GM19099 (cell line): Measurements from ENCODE around the gene ATP6V0E2.

Experiments used
- POLR2A ChIP-seq: IDR thresholded peaks from 3 replicates; pipeline ENCODE4 v1.6.1; 2011; ENCODE audit warnings: low read depth; ENCODE audit not compliant: insufficient read length; ENCODE audit errors: extremely low read depth

ATP6V0E2 gene

DNA sequence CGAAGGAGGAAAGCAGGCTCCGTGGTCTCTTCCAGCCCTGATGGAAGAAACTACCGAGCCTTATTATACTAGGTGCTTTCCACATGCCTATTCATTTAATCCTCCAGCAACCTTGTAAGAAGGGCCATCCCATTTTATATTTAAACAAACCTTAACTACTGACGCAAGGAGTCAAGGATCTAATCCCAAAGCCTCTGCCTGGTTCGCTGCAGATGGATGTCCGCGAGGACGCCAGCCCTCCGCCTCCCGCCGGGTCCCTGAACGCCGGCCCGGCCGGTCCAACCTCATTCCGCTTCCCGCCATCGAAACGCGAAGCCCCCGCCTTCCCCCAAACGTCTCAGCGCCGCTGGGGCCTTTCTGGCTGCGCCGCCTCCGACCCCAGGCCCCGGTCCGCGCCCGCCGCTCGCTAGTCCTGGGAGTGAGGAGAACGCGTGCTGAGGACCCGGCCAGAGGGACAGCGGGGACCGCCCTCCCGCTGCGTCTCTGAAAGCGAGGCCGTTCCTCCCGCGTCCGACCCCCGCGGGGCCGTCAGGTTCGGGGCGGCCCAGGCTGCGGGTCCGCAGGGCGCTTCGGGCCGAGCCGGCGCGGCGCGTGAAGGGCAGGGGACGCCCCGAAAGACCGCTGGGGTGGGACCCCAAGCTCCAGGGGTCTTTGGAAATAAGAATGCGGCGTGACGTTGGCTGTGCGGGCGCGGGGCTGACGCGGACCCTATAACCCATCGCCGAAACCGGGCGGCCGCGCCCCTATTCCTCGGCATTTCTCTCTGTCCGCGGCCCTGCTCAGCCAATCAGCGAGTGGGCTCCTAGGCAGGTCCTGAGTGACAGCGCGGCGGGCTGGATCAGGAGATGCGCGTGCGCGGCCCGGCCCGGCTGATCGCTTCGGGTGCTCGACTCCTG, at the start of gene ATP6V0E2:
Gene ATP6V0E2, plus strand, starts transcription at position 896 of the 896 bp plus-strand sequence. CDS start 97 bp downstream, outside the sequence.
- no peak for TF ChIP-seq POLR2A

GRCh38 chr7:149824301-149824741, 49.4 kb upstream of the ATP6V0E2 start:
- no peak for TF ChIP-seq POLR2A

GRCh38 chr7:149824748-149825566, 48.8 kb upstream of the ATP6V0E2 start:
- no peak for TF ChIP-seq POLR2A

DNA sequence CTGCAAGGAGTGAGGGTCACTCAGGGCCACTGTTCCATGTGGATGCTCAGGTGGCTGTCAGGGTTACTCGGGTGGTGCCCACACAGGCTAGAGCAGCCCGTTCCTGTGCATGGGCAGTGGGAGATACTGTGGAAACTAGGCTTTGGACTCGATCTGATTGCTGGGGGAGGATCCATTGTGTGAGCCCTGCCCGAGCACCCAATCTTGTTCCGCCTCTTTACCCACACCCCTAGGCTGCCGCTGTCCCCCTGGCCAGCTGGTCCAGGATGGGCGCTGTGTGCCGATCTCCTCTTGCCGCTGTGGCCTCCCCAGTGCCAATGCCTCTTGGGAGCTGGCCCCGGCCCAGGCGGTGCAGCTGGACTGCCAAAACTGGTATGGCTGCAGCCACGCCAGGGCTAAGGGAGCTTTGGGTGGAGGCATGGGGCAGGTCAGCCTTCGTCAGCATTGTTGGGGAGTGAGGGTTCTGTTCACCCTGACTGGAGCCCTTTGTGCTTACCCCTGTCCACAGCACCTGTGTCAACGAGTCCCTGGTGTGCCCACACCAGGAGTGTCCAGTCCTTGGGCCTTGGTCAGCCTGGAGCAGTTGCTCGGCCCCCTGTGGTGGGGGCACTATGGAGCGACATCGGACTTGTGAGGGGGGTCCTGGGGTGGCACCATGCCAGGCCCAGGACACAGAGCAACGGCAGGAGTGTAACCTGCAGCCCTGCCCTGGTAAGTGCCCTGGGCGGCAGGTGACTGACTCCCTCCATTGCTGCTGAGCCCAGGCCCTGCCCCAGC, 48.0 kb upstream of the ATP6V0E2 start:
- no peak for TF ChIP-seq POLR2A

DNA sequence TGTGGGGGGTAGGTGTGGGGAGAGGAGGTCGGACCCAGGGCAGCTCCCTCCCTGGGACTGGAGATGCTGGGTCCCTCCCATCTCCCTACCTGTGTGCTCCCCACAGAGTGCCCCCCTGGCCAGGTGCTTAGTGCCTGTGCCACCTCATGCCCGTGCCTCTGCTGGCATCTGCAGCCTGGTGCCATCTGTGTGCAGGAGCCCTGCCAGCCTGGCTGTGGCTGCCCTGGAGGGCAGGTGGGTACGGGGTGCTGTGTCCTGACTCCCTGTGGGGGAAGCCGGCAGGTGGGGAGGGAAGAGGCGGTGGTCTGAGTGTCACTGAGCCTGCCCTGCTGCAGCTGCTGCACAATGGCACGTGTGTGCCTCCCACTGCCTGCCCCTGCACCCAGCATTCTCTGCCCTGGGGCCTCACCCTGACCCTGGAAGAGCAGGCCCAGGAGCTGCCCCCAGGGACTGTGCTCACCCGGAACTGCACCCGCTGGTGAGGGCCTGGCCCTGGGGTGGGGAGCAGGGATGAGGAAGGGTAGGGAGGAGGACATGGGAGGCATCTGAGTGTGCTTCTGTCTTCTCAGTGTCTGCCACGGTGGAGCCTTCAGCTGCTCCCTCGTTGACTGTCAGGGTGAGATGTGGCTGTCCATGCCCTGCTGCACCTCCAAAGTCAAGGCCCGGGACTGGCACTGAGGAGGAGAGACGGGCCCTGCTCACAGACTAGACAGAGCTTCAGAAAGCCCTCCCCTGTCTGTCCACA, 47.3 kb upstream of the ATP6V0E2 start:
- no peak for TF ChIP-seq POLR2A

GRCh38 chr7:149827089-149827981, 46.4 kb upstream of the ATP6V0E2 start:
- no peak for TF ChIP-seq POLR2A

DNA sequence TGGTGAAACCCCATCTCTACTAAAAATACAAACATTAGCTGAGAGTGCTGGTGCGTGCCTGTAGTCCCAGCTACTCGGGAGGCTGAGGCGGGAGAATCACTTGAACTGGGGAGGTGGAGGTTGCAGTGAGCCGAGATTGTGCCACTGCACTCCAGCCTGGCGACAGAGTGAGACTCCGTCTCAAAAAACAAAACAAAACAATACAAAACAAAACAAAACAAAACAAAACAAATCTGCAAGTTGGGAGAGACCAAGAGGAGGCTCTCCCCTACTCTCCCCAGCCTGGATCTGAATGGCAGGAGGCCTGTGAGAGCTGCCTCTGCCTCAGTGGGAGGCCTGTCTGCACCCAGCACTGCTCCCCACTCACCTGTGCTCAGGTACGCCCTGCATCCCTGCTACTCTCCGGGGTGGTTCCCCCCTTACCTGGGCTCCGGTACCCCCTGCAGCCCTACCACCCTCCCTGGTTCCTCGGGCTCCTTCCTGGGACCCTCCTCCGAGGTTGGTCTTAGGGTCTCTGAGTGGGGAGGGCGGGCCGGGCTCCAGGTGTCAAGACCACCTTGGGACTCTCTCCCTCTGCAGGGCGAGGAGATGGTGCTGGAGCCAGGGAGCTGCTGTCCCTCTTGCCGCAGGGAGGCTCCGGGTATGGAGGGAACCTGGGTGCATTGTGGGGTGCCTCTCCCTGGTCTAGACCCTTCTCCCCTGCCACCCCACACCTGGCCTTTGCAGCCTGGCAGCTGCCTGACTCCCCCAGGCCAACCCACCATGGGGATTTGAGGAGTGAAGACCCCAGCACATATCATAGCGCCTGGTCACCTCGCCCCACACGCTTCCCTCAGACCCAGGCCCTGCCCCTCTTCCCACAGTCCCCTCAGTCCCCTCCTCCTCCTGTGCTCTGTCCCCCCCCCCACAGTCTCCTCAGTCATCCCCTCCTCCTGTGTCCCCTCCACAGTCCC, 45.1 kb upstream of the ATP6V0E2 start:
- no peak for TF ChIP-seq POLR2A

DNA sequence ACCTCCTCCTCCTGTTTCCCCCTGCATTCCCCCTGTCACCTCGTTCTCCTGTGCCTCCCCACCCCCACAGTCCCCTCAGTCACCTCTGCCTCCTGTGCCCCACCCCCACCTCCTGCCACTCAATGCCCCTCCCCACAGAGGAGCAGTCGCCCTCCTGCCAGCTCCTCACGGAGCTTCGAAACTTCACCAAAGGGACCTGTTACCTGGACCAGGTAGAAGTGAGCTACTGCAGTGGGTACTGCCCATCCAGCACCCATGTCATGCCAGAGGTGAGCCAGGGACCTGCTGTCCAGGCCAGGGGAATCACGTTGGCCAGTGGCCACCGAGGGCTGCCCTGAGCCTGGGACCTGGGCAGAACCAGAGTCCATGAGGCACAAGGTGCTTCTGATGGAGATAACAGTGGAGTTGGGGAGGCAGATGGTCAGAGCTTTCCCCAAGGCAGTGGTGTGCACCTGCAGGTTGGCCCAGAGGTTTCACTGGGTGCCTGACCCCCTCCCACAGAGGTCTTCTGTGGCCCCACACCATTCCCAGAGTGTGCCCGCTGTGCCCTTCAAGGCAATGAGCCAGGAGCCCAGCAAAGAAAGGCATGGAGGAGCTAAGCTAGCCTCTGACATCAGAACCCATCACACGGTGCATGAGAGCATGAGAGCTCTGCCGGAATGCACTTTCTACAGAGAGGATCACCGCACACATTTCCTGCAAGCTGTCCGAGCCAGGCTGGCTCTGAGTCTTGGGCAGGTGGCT, 42.6 kb upstream of the ATP6V0E2 start:
- no peak for TF ChIP-seq POLR2A

- no peak for TF ChIP-seq POLR2A
These were observed 42.0 kb upstream of the ATP6V0E2 start for GRCh38 chr7:149831741-149832219.

DNA sequence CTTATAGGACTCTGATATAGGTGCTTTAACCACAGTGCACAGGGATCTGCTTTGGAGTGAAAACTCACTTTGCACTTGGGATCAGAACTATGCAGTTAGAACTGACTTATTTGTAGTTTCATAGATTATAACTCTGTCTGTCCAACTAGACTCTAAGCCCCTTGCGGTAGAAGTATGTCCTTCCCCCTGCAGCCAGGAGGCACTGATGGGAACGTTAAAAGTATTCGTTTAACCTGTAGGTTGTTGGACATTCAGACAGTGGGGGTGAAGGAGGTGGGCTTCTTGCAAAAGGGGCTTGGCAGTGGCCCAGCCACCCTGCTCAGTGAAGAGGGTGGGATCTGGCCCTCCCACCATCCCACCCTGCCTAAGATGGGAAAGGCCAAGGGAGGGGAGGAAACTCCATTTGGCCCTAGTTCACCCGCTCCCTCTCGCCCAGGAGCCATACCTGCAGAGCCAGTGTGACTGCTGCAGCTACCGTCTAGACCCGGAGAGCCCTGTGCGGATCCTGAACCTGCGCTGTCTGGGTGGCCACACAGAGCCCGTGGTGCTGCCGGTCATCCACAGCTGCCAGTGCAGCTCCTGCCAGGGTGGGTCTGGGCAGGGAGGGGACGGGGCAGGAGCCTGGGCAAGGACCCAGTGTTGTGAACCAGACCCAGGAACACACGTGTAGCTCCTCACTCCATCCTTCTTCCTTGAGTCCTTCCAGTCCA, 41.3 kb upstream of the ATP6V0E2 start:
- no peak for TF ChIP-seq POLR2A
